ENCODE data around the gene HPCAL1.

Gene HPCAL1

DNA sequence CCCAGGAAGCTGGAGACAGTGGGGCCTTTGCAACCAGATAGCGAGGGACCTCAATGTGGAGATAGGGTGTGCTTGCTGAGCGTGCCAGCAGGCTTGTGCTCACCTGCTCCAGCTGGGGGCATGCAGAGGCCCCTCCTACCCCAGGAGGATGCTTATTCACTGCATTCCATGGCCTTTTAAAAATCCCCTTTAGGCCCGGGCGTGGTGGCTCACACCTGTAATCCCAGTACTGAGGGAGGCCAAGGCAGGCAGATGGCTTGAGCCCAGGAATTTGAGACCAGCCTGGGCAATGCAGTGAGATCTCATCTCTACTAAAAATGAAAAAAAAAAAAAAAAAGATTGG, 90.9 kb downstream of the HPCAL1 start:
- H3K4me3 ChIP-seq (ENCODE audit: low read depth, low read length), result no peak overlapping the region
- TF ChIP-seq, protein P1, sequence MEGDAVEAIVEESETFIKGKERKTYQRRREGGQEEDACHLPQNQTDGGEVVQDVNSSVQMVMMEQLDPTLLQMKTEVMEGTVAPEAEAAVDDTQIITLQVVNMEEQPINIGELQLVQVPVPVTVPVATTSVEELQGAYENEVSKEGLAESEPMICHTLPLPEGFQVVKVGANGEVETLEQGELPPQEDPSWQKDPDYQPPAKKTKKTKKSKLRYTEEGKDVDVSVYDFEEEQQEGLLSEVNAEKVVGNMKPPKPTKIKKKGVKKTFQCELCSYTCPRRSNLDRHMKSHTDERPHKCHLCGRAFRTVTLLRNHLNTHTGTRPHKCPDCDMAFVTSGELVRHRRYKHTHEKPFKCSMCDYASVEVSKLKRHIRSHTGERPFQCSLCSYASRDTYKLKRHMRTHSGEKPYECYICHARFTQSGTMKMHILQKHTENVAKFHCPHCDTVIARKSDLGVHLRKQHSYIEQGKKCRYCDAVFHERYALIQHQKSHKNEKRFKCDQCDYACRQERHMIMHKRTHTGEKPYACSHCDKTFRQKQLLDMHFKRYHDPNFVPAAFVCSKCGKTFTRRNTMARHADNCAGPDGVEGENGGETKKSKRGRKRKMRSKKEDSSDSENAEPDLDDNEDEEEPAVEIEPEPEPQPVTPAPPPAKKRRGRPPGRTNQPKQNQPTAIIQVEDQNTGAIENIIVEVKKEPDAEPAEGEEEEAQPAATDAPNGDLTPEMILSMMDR (IDR thresholded peaks at IDR 0.05; ENCODE audit: insufficient read depth, low read length, missing control alignments), result no peak
- ChIA-PET POLR2A (no interaction called here), CTCF (interaction anchor here (1.6 to 6.3 kb wide), 2 partner anchors 15 to 42 kb away, joined by 6 to 61 read pairs; no protein-coding TSS in a partner anchor)
- DNase-seq (ENCODE audit: low read depth, low spot score), result no peak

DNA sequence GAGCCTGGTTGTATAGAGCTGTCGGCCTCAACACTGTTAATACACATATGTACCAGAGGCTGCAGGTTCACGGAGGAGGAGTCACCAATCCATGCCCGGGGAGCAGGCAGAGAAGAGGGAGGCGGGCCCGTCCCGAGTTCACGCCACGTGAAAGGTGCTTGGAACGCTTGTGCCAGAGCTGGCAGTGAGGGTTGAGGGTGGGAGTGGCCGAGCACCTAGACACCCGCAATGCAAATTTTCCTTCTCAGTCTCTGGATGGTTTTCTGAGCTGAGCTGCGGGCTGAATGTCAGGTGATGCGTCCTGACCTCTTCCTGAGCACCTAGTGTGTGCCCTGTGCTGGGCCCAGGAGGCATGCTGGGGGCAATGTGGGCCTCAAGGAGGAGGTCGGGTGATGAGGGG, 93.2 kb downstream of the HPCAL1 start:
- CTCF ChIA-PET, result interaction anchor here (1.4 kb wide), 1 partner anchor 13 kb away, joined by 5 read pairs; no protein-coding TSS in a partner anchor
- POLR2A ChIA-PET, result no interaction called here
- no peak for DNase-seq (ENCODE audit: low read depth, low spot score)
- H3K4me3 ChIP-seq (ENCODE audit: low read depth, low read length), result no peak overlapping the region
- TF ChIP-seq, protein P1 (IDR thresholded peaks at IDR 0.05; ENCODE audit: insufficient read depth, low read length, missing control alignments), result no peak

DNA sequence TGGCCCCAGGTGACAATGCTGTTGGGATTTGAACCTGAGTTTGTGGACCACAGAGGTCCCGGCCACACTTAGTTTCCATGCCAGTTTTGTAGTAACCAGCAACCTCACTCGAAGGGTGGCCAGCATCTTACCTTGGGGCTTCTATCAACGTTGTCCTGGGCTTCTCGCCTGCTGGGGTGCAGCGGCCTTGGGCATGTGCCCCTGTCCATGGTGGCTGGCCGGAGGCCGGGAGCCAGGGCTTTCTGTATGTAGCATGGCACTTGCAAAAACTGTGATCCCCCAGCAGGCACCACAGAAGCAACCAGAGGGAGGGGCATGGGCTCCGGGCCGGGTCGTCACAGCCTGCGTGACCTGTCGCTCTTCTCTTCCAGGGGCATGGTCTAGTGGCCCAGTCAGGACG, 93.8 kb downstream of the HPCAL1 start:
- ChIA-PET CTCF (interaction anchor here (1.2 to 1.4 kb wide), 3 partner anchors 12 to 272 kb away, joined by 3 to 14 read pairs (median 5); no protein-coding TSS in a partner anchor), POLR2A (no interaction called here)
- H3K4me3 ChIP-seq (ENCODE audit: low read depth, low read length), result no peak overlapping the region
- TF ChIP-seq, protein P1 (IDR thresholded peaks at IDR 0.05; ENCODE audit: insufficient read depth, low read length, missing control alignments), result no peak
- DNase-seq (ENCODE audit: low read depth, low spot score), result no peak

- TF ChIP-seq, protein P1 (IDR thresholded peaks at IDR 0.05; ENCODE audit: insufficient read depth, low read length, missing control alignments), result no peak
- no peak overlapping the region for H3K4me3 ChIP-seq (ENCODE audit: low read depth, low read length)
- CTCF ChIA-PET, result interaction anchor here (1.2 kb wide), 2 partner anchors 11 to 273 kb away, joined by 3 to 14 read pairs; no protein-coding TSS in a partner anchor
- POLR2A ChIA-PET, result no interaction called here
- DNase-seq (ENCODE audit: low read depth, low spot score), result no peak
Observed at GRCh38 chr2:10397297-10397875, 94.7 kb downstream of the HPCAL1 start.

GRCh38 chr2:10397878-10398277, 95.2 kb downstream of the HPCAL1 start:
- no peak for DNase-seq (ENCODE audit: low read depth, low spot score)
- no peak overlapping the region for H3K4me3 ChIP-seq (ENCODE audit: low read depth, low read length)
- POLR2A ChIA-PET, result no interaction called here
- TF ChIP-seq, protein P1 (IDR thresholded peaks at IDR 0.05; ENCODE audit: insufficient read depth, low read length, missing control alignments), result no peak
- CTCF ChIA-PET, result interaction anchor here (1.2 kb wide), 2 partner anchors 11 to 274 kb away, joined by 3 to 14 read pairs; no protein-coding TSS in a partner anchor

GRCh38 chr2:10398496-10398895, 95.8 kb downstream of the HPCAL1 start:
- ChIA-PET POLR2A (no interaction called here), CTCF (interaction anchor here (0.9 kb wide), 1 partner anchor 11 kb away, joined by 3 read pairs; no protein-coding TSS in a partner anchor)
- DNase-seq (ENCODE audit: low read depth, low spot score), result no peak
- H3K4me3 ChIP-seq (ENCODE audit: low read depth, low read length), result no peak overlapping the region
- TF ChIP-seq, protein P1 (IDR thresholded peaks at IDR 0.05; ENCODE audit: insufficient read depth, low read length, missing control alignments), result no peak

Data from AG04449 (cell line).